ENCODE measurements around the gene CHEK1.
A peak's percentile ranks its signal among the peaks of the same experiment; 100 is the strongest.
"Not testable (repeated sequence)": the region's sequence is repeated elsewhere in the genome, so short reads cannot be mapped to it uniquely, and the experiment has no call there.

Gene CHEK1

GRCh38 chr11:125701018-125701610, 76.2 kb downstream of the CHEK1 start:
- H3K4me3 ChIP-seq (ENCODE audit: control insufficient read depth, low read depth, low read length) = no peak overlapping the region
- TF ChIP-seq, protein P1, sequence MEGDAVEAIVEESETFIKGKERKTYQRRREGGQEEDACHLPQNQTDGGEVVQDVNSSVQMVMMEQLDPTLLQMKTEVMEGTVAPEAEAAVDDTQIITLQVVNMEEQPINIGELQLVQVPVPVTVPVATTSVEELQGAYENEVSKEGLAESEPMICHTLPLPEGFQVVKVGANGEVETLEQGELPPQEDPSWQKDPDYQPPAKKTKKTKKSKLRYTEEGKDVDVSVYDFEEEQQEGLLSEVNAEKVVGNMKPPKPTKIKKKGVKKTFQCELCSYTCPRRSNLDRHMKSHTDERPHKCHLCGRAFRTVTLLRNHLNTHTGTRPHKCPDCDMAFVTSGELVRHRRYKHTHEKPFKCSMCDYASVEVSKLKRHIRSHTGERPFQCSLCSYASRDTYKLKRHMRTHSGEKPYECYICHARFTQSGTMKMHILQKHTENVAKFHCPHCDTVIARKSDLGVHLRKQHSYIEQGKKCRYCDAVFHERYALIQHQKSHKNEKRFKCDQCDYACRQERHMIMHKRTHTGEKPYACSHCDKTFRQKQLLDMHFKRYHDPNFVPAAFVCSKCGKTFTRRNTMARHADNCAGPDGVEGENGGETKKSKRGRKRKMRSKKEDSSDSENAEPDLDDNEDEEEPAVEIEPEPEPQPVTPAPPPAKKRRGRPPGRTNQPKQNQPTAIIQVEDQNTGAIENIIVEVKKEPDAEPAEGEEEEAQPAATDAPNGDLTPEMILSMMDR (conservative IDR thresholded peaks at IDR 0.05; ENCODE audit: control insufficient read depth, insufficient read depth, low read depth, low read length) = no peak
- no peak for DNase-seq (ENCODE audit: low read depth)

DNA sequence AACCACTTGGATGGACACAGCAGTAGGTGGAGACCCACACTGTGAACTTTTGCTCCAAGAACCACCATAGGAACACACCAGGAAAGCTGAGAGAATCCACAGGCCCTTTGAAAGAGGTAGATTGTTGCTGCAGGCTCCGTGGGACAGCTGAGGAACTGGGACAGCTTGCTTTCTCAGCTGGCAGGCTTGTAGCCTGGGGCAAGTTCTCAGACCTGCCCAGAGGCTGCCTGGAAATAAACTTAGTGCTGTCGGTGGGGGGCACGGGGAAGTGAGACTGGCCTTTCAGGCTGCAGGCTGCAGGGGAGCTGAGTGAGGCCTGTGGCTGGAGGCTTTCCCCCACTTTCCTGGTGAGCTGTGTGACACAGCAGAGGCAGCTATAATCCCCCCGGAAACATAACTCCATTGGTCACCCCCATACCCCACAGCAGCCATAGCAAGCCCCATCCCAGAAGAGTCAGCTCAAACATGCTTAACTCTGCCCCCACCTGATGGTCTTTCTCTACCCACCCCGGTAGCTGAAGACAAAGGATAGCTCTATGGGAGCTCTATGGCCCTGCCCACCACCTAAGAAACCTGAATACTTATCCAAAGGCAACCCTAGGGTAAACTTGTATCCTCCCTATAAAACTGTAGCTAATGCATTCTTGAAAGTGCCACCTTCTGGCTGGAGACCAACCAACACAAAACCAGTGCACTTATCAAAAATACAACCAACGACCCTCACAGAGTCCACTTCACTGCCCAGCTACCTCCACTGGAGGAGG, 77.1 kb downstream of the CHEK1 start:
- no peak overlapping the region for H3K4me3 ChIP-seq (ENCODE audit: control insufficient read depth, low read depth, low read length)
- DNase-seq (ENCODE audit: low read depth) = no peak
- TF ChIP-seq, protein P1 (conservative IDR thresholded peaks at IDR 0.05; ENCODE audit: control insufficient read depth, insufficient read depth, low read depth, low read length) = no peak

DNA sequence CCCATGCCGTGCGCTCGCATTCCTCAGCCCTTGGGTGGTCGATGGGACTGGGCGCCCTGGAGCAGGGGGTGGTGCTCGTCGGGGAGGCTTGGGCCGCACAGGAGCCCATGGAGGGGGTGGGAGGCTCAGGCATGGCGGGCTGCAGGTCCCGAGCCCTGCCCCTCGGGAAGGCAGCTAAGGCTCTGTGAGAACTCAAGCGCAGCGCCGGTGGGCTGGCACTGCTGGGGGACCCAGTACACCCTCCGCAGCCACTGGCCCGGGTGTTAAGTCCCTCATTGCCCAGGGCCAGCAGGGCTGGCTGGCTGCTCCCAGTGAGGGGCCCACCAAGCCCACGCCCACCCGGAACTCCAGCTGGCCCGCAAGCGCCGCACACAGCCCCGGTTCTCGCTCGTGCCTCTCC, 79.7 kb downstream of the CHEK1 start:
- not testable (repeated sequence) for H3K4me3 ChIP-seq (ENCODE audit: control insufficient read depth, low read depth, low read length); DNase-seq (ENCODE audit: low read depth)

GRCh38 chr11:125720781-125721180, 95.8 kb downstream of the CHEK1 start:
- TF ChIP-seq, protein P1 (conservative IDR thresholded peaks at IDR 0.05; ENCODE audit: control insufficient read depth, insufficient read depth, low read depth, low read length) = no peak
- DNase-seq (ENCODE audit: low read depth) = peak; percentile 21
- H3K4me3 ChIP-seq (ENCODE audit: control insufficient read depth, low read depth, low read length) = no peak overlapping the region

DNA sequence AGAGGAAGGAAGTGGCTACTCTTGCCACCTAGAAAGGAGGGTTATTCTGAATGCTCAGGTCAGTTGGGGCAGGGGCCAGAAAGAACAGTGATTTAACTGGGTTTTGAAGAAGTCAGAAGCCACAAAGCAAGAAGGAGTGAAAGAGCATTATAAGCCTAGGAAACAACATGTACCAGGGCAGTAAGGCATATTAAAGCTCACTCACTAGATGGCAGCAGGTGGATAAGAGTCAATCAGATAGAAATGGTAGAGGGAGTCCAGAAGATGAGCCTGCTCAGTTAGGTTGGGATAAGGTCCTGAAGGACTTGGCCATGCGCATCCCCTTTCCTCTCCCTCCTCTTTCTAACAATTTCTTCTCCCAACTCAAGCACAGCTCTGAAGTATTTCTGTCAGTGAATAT, 99.2 kb downstream of the CHEK1 start:
- DNase-seq (ENCODE audit: low read depth) = peak; percentile 10
- TF ChIP-seq, protein P1 (conservative IDR thresholded peaks at IDR 0.05; ENCODE audit: control insufficient read depth, insufficient read depth, low read depth, low read length) = peak; percentile 13

More for the DNA sequence above, 99.2 kb downstream of the CHEK1 start:
- H3K4me3 ChIP-seq (ENCODE audit: control insufficient read depth, low read depth, low read length) = no peak overlapping the region

Data from fibroblast of mammary gland (primary cell).